GM12878 (cell line): ENCODE measurements around the gene LSM2. TPM values are rescaled to one million over a fixed set of nuclear protein-coding genes. Genes with fewer than 3 reads are reported as not detected.

Experiments used
- BHLHE40 ChIP-seq, 2 experiments: fragments of 450-650 bp in 1 of 2; IDR thresholded peaks; 2 replicates each; pipeline ENCODE4 v1.6.1; 2011 to 2017; ENCODE audit warnings: low read depth in 2 of 2, borderline replicate concordance in 1 of 2, improper control_type of control experiment in 1 of 2, low read length in 1 of 2, mild to moderate bottlenecking in 1 of 2
- HDAC2 ChIP-seq: fragments of 200-600 bp; sonication (generic); IDR thresholded peaks from 2 replicates; pipeline ENCODE4 v1.6.1; 2017
- IRF5 ChIP-seq: fragments of 450-650 bp; IDR thresholded peaks from 2 replicates; pipeline ENCODE4 v1.6.1; 2017; ENCODE audit warnings: borderline replicate concordance
- MTA2 ChIP-seq: fragments of 450-650 bp; IDR thresholded peaks from 2 replicates; pipeline ENCODE4 v1.6.1; 2016; ENCODE audit warnings: low read depth, mild to moderate bottlenecking, moderate library complexity
- NBN ChIP-seq: fragments of 450-650 bp; IDR thresholded peaks from 2 replicates; pipeline ENCODE4 v1.6.1; 2016
- POLR2A ChIP-seq: IDR thresholded peaks from 2 replicates; pipeline ENCODE4 v1.6.1; 2011; ENCODE audit warnings: low read depth, mild to moderate bottlenecking, low read length
- POU2F2 ChIP-seq: IDR thresholded peaks from 3 replicates; pipeline ENCODE4 v1.6.1; 2011; ENCODE audit warnings: low read depth, mild to moderate bottlenecking, low read length, borderline replicate concordance
- RBBP5 ChIP-seq: fragments of 200-600 bp; sonication (generic); conservative IDR thresholded peaks from 2 replicates; pipeline ENCODE4 v1.6.1; 2016
- SMAD5 ChIP-seq: IDR thresholded peaks from 2 replicates; pipeline ENCODE4 v1.6.1; 2016; ENCODE audit warnings: antibody characterized with exemption, low read depth
- STAT1 ChIP-seq: fragments of 450-650 bp; conservative IDR thresholded peaks from 2 replicates; pipeline ENCODE4 v1.6.1; 2014; ENCODE audit warnings: antibody characterized with exemption, mild to moderate bottlenecking
- STAT3 ChIP-seq: IDR thresholded peaks from 2 replicates; pipeline ENCODE4 v1.6.1; 2011; ENCODE audit warnings: low read depth, low read length, improper control_type of control experiment
- ZBED1 ChIP-seq: IDR thresholded peaks from 2 replicates; pipeline ENCODE4 v1.6.1; 2016; ENCODE audit warnings: borderline replicate concordance
- ZBTB33 ChIP-seq: fragments of 450-650 bp; IDR thresholded peaks from 2 replicates; pipeline ENCODE4 v1.6.1; 2017; ENCODE audit warnings: mild to moderate bottlenecking
- ZBTB40 ChIP-seq: fragments of 450-650 bp; IDR thresholded peaks from 2 replicates; pipeline ENCODE4 v1.6.1; 2016; ENCODE audit warnings: mild to moderate bottlenecking, moderate library complexity, borderline replicate concordance
- ZNF24 ChIP-seq: fragments of 450-650 bp; IDR thresholded peaks from 2 replicates; pipeline ENCODE4 v1.6.1; 2017; ENCODE audit warnings: antibody characterized with exemption, mild to moderate bottlenecking
- ZNF274 ChIP-seq: IDR thresholded peaks from one replicate; pipeline ENCODE4 v1.8.0; 2011; ENCODE audit not compliant: insufficient read length, insufficient read depth
- ZNF622 ChIP-seq: fragments of 450-650 bp; IDR thresholded peaks from 2 replicates; pipeline ENCODE4 v1.6.1; 2017; ENCODE audit warnings: mild to moderate bottlenecking, inconsistent platforms
- polyA plus RNA-seq, 11 experiments: library from polyadenylated mRNA; depleted of rRNA in 4 of 11; unstranded in 6 of 11; stranded (reverse) in 5 of 11; fragments of >200 nt; fragmentation: Nextera tagmentation in 4 of 11; fragmentation: Illumina TruSeq in 1 of 11; extraction: Ambion mirVana in 4 of 11; extraction: Trizol in 1 of 11; gene quantifications; 1 replicate in 1 of 11; 2 replicates in 10 of 11; pipeline versions ENCODE4 v1.2.1 to v1.2.3, GENCODE V29; 2011 to 2016; ENCODE audit warnings: inconsistent platforms in 2 of 11, missing spikeins in 2 of 11, low read depth in 1 of 11
- total RNA-seq, 4 experiments: library from RNA; depleted of rRNA in 3 of 4; stranded (reverse); fragments of >200 nt in 3 of 4; fragmentation: Illumina TruSeq in 1 of 4; extraction: Trizol in 1 of 4; gene quantifications; 2 replicates each; pipeline versions ENCODE4 v1.2.1 to v1.2.3, GENCODE V29; 2013 to 2021
- TF ChIP-seq, protein P1 (sequence below): IDR thresholded peaks from 2 replicates; pipeline ENCODE4 v1.6.1; 2012; ENCODE audit warnings: low read depth, low read length, improper control_type of control experiment
- TF ChIP-seq, protein P2 (sequence below): fragments of 150-350 bp; IDR thresholded peaks from 2 replicates; pipeline ENCODE4 v1.6.1; 2016; ENCODE audit warnings: low read depth, low read length

Gene LSM2
- total and polyA plus RNA-seq, 10 of the 15 experiments (the other 5 are each of a cell fraction or from before 2014, with no cell fraction given), result 99.1 to 276 (median 153) TPM

- no peak for TF ChIP-seq IRF5
- TF ChIP-seq, protein P1, sequence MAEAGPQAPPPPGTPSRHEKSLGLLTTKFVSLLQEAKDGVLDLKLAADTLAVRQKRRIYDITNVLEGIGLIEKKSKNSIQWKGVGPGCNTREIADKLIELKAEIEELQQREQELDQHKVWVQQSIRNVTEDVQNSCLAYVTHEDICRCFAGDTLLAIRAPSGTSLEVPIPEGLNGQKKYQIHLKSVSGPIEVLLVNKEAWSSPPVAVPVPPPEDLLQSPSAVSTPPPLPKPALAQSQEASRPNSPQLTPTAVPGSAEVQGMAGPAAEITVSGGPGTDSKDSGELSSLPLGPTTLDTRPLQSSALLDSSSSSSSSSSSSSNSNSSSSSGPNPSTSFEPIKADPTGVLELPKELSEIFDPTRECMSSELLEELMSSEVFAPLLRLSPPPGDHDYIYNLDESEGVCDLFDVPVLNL, result no peak
- 0 out of 2 replicates have a peak, but pooled peaks have one; percentile 81 for TF ChIP-seq STAT1
- peak; percentile 42; the same call in 1 of the 2 replicates for TF ChIP-seq ZBTB40
- TF ChIP-seq STAT3, result no peak
- no peak for TF ChIP-seq ZBTB33
- TF ChIP-seq POLR2A, result peak; percentile 92
- peak; percentile 75; the same call in 1 of the 2 replicates for TF ChIP-seq NBN
- TF ChIP-seq POU2F2, result peak; percentile 76
- no peak for TF ChIP-seq RBBP5
- no peak for TF ChIP-seq ZNF274
- TF ChIP-seq, protein P2, sequence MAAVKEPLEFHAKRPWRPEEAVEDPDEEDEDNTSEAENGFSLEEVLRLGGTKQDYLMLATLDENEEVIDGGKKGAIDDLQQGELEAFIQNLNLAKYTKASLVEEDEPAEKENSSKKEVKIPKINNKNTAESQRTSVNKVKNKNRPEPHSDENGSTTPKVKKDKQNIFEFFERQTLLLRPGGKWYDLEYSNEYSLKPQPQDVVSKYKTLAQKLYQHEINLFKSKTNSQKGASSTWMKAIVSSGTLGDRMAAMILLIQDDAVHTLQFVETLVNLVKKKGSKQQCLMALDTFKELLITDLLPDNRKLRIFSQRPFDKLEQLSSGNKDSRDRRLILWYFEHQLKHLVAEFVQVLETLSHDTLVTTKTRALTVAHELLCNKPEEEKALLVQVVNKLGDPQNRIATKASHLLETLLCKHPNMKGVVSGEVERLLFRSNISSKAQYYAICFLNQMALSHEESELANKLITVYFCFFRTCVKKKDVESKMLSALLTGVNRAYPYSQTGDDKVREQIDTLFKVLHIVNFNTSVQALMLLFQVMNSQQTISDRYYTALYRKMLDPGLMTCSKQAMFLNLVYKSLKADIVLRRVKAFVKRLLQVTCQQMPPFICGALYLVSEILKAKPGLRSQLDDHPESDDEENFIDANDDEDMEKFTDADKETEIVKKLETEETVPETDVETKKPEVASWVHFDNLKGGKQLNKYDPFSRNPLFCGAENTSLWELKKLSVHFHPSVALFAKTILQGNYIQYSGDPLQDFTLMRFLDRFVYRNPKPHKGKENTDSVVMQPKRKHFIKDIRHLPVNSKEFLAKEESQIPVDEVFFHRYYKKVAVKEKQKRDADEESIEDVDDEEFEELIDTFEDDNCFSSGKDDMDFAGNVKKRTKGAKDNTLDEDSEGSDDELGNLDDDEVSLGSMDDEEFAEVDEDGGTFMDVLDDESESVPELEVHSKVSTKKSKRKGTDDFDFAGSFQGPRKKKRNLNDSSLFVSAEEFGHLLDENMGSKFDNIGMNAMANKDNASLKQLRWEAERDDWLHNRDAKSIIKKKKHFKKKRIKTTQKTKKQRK, result no peak
- 0 out of 2 replicates have a peak, but pooled peaks have one; percentile 5 for TF ChIP-seq MTA2
- no peak for TF ChIP-seq HDAC2
- peak in 1 of 2 experiments; percentile 40; a peak in 1 of 4 replicates for TF ChIP-seq BHLHE40 (IDR thresholded peaks at IDR 0.05; ENCODE audit: borderline replicate concordance in 1 of 2, low read depth in 2 of 2, low read length in 1 of 2)
- TF ChIP-seq ZBED1, result no peak
- TF ChIP-seq ZNF24, result no peak
- TF ChIP-seq SMAD5, result peak; percentile 83; the same call in 1 of the 2 replicates
- no peak for TF ChIP-seq ZNF622
These were observed at the start of gene LSM2 (continued) for GRCh38 chr6:31806470-31807272.
